Stimulated activated naive B cell treated with anti-CD40 and anti-IgM and Interleukin-4, amounts not matched to agents 10 μg/mL and 1 μg/mL and 100 μg/mL, for 72 hours (primary cell): ENCODE data around the gene ERBIN.

Experiments
- ATAC-seq, 2 donors: fragments of 150-1000 bp; cut with Tn5 transposase; replicated peaks; 2 replicates each; pipeline ENCODE4 v1.10.0; 2021; ENCODE audit warnings: moderate library complexity in 1 of 2
- DNase-seq: peaks from one replicate; pipeline ENCODE4 v3.0.0; 2021
- H3K27ac Mint-ChIP-seq: one replicate; pipeline ENCODE4 v1.8.0; 2022; ENCODE audit warnings: mild to moderate bottlenecking, mixed read lengths
- H3K27me3 Mint-ChIP-seq, 2 donors: one replicate each; pipeline ENCODE4 v1.8.0; 2022; ENCODE audit warnings: mixed read lengths in 2 of 2
- H3K36me3 Mint-ChIP-seq, 2 donors: one replicate each; pipeline ENCODE4 v1.8.0; 2022; ENCODE audit warnings: mixed read lengths in 2 of 2, mild to moderate bottlenecking in 1 of 2
- H3K4me1 Mint-ChIP-seq, 2 donors: one replicate each; pipeline ENCODE4 v1.8.0; 2022; ENCODE audit warnings: mixed read lengths in 2 of 2, mild to moderate bottlenecking in 1 of 2
- H3K4me3 Mint-ChIP-seq, 2 donors: one replicate each; pipeline ENCODE4 v1.8.0; 2022; ENCODE audit warnings: mild to moderate bottlenecking in 2 of 2, mixed read lengths in 2 of 2, moderate library complexity in 1 of 2
- H3K9me3 Mint-ChIP-seq, 2 donors: one replicate each; pipeline ENCODE4 v1.8.0; 2022; ENCODE audit warnings: mixed read lengths in 2 of 2, mild to moderate bottlenecking in 1 of 2

Gene ERBIN

DNA sequence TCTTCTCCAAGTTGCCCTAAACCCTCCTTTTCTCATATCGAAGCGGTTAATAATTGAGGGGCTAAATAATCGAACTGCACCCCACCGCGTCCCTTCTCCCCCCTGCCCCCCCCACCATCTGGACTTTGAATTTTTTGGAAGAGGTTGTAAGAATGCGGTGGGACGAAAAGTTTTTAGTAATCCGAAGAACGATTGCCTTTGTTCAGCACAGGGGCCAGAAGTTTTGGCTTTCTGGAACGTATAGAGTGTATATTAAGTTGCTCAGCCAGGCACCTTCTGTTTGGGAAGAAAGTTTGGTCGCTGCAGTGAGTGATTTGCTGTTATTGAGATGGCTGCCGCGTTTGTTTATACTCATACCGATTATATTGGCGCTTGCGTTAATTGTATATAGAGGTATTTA is 518 bp downstream of the ERBIN start:
- no peak for ATAC-seq
- Mint-ChIP-seq H3K36me3 (peaks cover 8 to 15% of the 10 kb centered on the region in 2 donors), H3K27ac (peak overlapping the region; percentile 96), H3K4me1 (peaks cover 11 to 36% of the 10 kb centered on the region in 2 donors), H3K27me3 (no peaks in the 10 kb centered on the region), H3K4me3 (peak overlapping the region; percentile 98 to 100), H3K9me3 (no peaks in the 10 kb centered on the region)
- no peak for DNase-seq

GRCh38 chr5:65927503-65928321 is 1.3 kb downstream of the ERBIN start:
- Mint-ChIP-seq H3K4me3 (peak overlapping the region; percentile 98 to 100), H3K27ac (peak overlapping the region; percentile 96), H3K36me3 (peaks cover 8 to 19% of the 10 kb centered on the region in 2 donors), H3K27me3 (no peaks in the 10 kb centered on the region), H3K4me1 (peaks cover 11 to 40% of the 10 kb centered on the region in 2 donors), H3K9me3 (no peaks in the 10 kb centered on the region)
- ATAC-seq, result peak in 1 of 2 donors; percentile 22
- DNase-seq, result peak; percentile 9

DNA sequence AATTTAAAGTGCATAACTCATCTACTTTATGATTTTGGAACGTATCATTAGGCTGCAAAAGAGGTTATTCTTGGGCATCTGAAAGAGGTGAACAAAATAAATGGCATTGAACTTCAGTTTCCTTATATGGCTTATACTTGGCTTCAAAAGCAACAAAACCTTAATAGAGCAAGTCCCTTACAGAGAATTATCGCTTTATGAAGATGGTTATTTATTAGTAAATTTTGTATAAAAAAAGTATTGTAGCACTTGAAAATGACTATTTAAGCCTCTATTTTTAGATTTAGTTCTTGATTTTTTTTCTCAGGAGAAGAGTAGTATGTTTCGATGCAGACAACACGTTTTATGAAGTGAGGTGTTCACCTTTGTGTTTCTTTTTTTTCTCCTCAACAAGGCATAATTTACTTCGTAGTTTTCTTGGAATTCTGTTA is 2.0 kb downstream of the ERBIN start:
- peaks cover 15 to 44% of the 10 kb centered on the region in 2 donors for H3K4me1 Mint-ChIP-seq
- ATAC-seq, result no peak
- no peaks in the 10 kb centered on the region for H3K9me3 Mint-ChIP-seq
- H3K27me3 Mint-ChIP-seq, result no peaks in the 10 kb centered on the region
- no peak for DNase-seq
- peaks cover 8 to 23% of the 10 kb centered on the region in 2 donors for H3K36me3 Mint-ChIP-seq
- H3K4me3 Mint-ChIP-seq, result peak overlapping the region; percentile 98 to 100
- peak overlapping the region; percentile 96 for H3K27ac Mint-ChIP-seq

GRCh38 chr5:65928860-65929259 is 2.5 kb downstream of the ERBIN start:
- H3K4me3 Mint-ChIP-seq, result peak overlapping the region in 1 of 2 donors; percentile 16
- H3K4me1 Mint-ChIP-seq, result peaks cover 17 to 46% of the 10 kb centered on the region in 2 donors
- H3K27me3 Mint-ChIP-seq, result no peaks in the 10 kb centered on the region
- no peaks in the 10 kb centered on the region for H3K9me3 Mint-ChIP-seq
- ATAC-seq, result no peak
- DNase-seq, result no peak
- no peak overlapping the region for H3K27ac Mint-ChIP-seq
- peaks cover 8 to 23% of the 10 kb centered on the region in 2 donors for H3K36me3 Mint-ChIP-seq

- H3K9me3 Mint-ChIP-seq, result no peaks in the 10 kb centered on the region
- peak overlapping the region; percentile 31 for H3K27ac Mint-ChIP-seq
- DNase-seq (no peak), ATAC-seq (no peak)
- peaks cover 8 to 33% of the 10 kb centered on the region in 2 donors for H3K36me3 Mint-ChIP-seq
- no peak overlapping the region for H3K4me3 Mint-ChIP-seq
- no peaks in the 10 kb centered on the region for H3K27me3 Mint-ChIP-seq
- peaks cover 28 to 64% of the 10 kb centered on the region in 2 donors for H3K4me1 Mint-ChIP-seq
Observed at GRCh38 chr5:65932676-65933075, 6.3 kb downstream of the ERBIN start.

GRCh38 chr5:65933295-65933694 is 6.9 kb downstream of the ERBIN start:
- Mint-ChIP-seq H3K27ac (no peak overlapping the region), H3K4me1 (peaks cover 30 to 69% of the 10 kb centered on the region in 2 donors), H3K4me3 (no peak overlapping the region), H3K36me3 (peaks cover 8 to 36% of the 10 kb centered on the region in 2 donors), H3K27me3 (no peaks in the 10 kb centered on the region), H3K9me3 (no peaks in the 10 kb centered on the region)
- ATAC-seq (no peak), DNase-seq (no peak)

GRCh38 chr5:65938256-65938655 is 11.9 kb downstream of the ERBIN start:
- ATAC-seq (peak; percentile 53 to 69), DNase-seq (no peak)
- peak overlapping the region; percentile 67 for H3K27ac Mint-ChIP-seq
- H3K9me3 Mint-ChIP-seq, result no peaks in the 10 kb centered on the region
- H3K36me3 Mint-ChIP-seq, result peaks cover 3 to 35% of the 10 kb centered on the region in 2 donors
- H3K4me3 Mint-ChIP-seq, result peak overlapping the region; percentile 9 to 27
- no peaks in the 10 kb centered on the region for H3K27me3 Mint-ChIP-seq
- peaks cover 24 to 49% of the 10 kb centered on the region in 2 donors for H3K4me1 Mint-ChIP-seq

- ATAC-seq, result no peak
- Mint-ChIP-seq H3K4me1 (peaks cover 8 to 21% of the 10 kb centered on the region in 2 donors), H3K4me3 (no peak overlapping the region), H3K27me3 (no peaks in the 10 kb centered on the region), H3K9me3 (peaks cover 0 to 1% of the 10 kb centered on the region in 2 donors), H3K27ac (no peak overlapping the region), H3K36me3 (peaks cover 4 to 39% of the 10 kb centered on the region in 2 donors)
- no peak for DNase-seq
Observed at GRCh38 chr5:65943771-65944170, 17.4 kb downstream of the ERBIN start.

- Mint-ChIP-seq H3K9me3 (peaks cover 0 to 1% of the 10 kb centered on the region in 2 donors), H3K27ac (no peak overlapping the region), H3K4me1 (peaks cover 18 to 36% of the 10 kb centered on the region in 2 donors), H3K27me3 (no peaks in the 10 kb centered on the region), H3K36me3 (peaks cover 4 to 30% of the 10 kb centered on the region in 2 donors), H3K4me3 (no peak overlapping the region)
- ATAC-seq (no peak), DNase-seq (no peak)
Observed at GRCh38 chr5:65946198-65946745, 19.9 kb downstream of the ERBIN start.

- no peak for ATAC-seq
- Mint-ChIP-seq H3K4me1 (peaks cover 18 to 34% of the 10 kb centered on the region in 2 donors), H3K27me3 (no peaks in the 10 kb centered on the region), H3K27ac (no peak overlapping the region), H3K4me3 (no peak overlapping the region), H3K9me3 (peaks cover 0 to 1% of the 10 kb centered on the region in 2 donors), H3K36me3 (peaks cover 7 to 21% of the 10 kb centered on the region in 2 donors)
- DNase-seq, result no peak
Observed at GRCh38 chr5:65948115-65948747, 21.9 kb downstream of the ERBIN start.

DNA sequence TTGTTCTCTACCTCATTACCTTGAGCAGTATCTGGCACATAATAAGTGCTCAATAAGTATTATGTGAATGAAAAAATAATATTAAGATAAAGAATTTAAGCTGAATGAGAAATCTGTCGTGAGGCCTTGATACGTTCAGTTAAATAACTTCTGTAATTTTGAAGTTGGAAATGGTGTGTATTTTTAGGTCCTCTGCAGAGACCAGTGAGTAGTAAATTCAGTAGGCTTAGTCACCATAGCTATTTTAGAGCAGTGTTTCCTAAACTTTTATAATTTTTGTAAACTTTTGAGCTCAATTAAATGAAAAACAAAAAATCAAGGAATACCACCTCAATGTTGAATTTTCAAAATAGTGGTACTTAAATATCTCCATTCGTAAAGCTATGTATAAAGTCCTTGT is 25.0 kb downstream of the ERBIN start:
- H3K36me3 Mint-ChIP-seq, result peaks cover 3 to 12% of the 10 kb centered on the region in 2 donors
- H3K4me3 Mint-ChIP-seq, result no peak overlapping the region
- H3K9me3 Mint-ChIP-seq, result no peaks in the 10 kb centered on the region
- ATAC-seq (no peak), DNase-seq (no peak)
- H3K4me1 Mint-ChIP-seq, result peaks cover 22 to 43% of the 10 kb centered on the region in 2 donors
- H3K27ac Mint-ChIP-seq, result no peak overlapping the region
- no peaks in the 10 kb centered on the region for H3K27me3 Mint-ChIP-seq

DNA sequence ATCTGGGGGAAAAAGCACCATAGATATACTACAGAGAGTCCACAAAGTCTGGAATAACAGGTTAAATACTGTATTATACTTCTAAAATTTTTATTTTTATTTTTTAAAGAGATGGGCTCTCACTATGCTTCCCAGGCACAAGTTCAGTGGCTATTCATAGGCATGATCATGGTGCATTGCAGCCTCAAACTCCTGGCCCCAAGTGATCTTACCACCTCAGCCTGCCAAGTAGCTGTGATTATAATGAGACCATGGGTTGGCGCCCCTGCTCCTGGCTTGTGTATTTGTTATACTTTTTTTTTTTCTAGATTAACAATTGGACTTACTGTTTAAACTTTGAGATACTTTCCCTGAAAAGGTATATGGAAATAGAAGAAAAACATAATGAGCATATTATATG is 25.9 kb downstream of the ERBIN start:
- no peak for ATAC-seq
- Mint-ChIP-seq H3K27ac (no peak overlapping the region), H3K4me1 (peaks cover 22 to 43% of the 10 kb centered on the region in 2 donors), H3K4me3 (no peak overlapping the region), H3K27me3 (no peaks in the 10 kb centered on the region), H3K9me3 (no peaks in the 10 kb centered on the region), H3K36me3 (peaks cover 3 to 8% of the 10 kb centered on the region in 2 donors)
- DNase-seq, result no peak

DNA sequence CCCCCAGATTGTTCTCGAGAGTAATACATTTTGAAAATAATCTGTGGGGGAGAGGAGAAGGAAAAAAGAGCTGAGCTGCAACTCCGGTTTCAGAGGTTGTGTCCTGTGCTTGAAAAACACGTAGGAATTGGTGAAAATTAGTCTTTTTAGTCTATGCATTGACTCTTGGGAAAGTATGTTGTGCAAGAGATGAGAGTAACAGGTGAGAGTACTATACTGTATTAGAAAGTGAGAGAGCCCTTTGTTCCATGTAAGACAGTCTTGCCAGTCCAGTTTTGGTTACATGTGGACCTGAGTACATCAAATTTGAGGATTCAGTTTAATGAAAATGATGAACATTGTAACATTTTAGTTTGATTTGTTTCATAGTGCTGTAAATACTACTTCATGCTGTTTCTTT is 27.8 kb downstream of the ERBIN start:
- ATAC-seq (no peak), DNase-seq (no peak)
- Mint-ChIP-seq H3K4me3 (no peak overlapping the region), H3K36me3 (peaks cover 10 to 16% of the 10 kb centered on the region in 2 donors), H3K4me1 (peaks cover 24 to 50% of the 10 kb centered on the region in 2 donors), H3K27me3 (no peaks in the 10 kb centered on the region), H3K9me3 (peaks cover 0 to 3% of the 10 kb centered on the region in 2 donors), H3K27ac (no peak overlapping the region)

DNA sequence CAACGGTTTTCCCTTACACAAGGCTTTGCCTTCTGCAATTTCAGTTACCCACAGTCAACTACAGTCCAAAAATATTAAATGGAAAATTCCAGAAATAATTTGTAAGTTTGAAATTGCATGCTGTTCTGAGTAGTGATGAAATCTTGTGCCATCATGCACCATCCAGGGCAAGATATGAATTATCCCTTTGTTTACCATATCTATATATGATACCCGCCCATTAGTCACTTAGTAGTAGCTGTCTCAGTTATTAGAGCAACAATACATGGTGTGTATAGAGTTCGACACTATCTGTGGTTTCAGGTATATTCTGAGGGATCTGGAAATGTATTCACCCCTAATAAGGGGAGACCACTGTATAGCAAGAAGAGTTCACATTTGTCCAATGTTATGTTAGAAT is 29.4 kb downstream of the ERBIN start:
- H3K4me3 Mint-ChIP-seq, result no peak overlapping the region
- H3K4me1 Mint-ChIP-seq, result peaks cover 19 to 53% of the 10 kb centered on the region in 2 donors
- peaks cover 10 to 16% of the 10 kb centered on the region in 2 donors for H3K36me3 Mint-ChIP-seq
- no peak for DNase-seq
- H3K27ac Mint-ChIP-seq, result peak overlapping the region; percentile 16
- peaks cover 0 to 3% of the 10 kb centered on the region in 2 donors for H3K9me3 Mint-ChIP-seq
- no peak for ATAC-seq
- H3K27me3 Mint-ChIP-seq, result no peaks in the 10 kb centered on the region
